ENCODE results near the gene CDC25C. TPM values are rescaled to one million over a fixed set of nuclear protein-coding genes. Genes with fewer than 3 reads are reported as not detected.

The CDC25C gene
- polyA plus RNA-seq, 3 donors, result 8.4 to 8.9 (median 8.8) TPM

- no peak for DNase-seq (ENCODE audit: extremely low read depth in 1 of 11, low read depth in 9 of 11, low spot score in 4 of 11)
These were observed 85.9 kb downstream of the CDC25C start for GRCh38 chr5:138245717-138246116.

- no peak for DNase-seq (ENCODE audit: extremely low read depth in 1 of 11, low read depth in 9 of 11, low spot score in 4 of 11)
These were observed 87.8 kb downstream of the CDC25C start for GRCh38 chr5:138243794-138244193.

- peak in 10 of 11 donors; percentile 14 to 36 (median 28) for DNase-seq (ENCODE audit: extremely low read depth in 1 of 11, low read depth in 9 of 11, low spot score in 4 of 11)
These were observed 89.7 kb downstream of the CDC25C start for GRCh38 chr5:138241688-138242571.

- DNase-seq (ENCODE audit: extremely low read depth in 1 of 11, low read depth in 9 of 11, low spot score in 4 of 11), result no peak
These were observed 90.8 kb downstream of the CDC25C start for GRCh38 chr5:138240650-138241385.

GRCh38 chr5:138238034-138238433 lies 93.6 kb downstream of the CDC25C start:
- no peak for DNase-seq (ENCODE audit: extremely low read depth in 1 of 11, low read depth in 9 of 11, low spot score in 4 of 11)

Other genes with a start within 250 kb of the CDC25C start
- under 1 TPM in 2 of 3 donors, not detected in 1; 0.19 to 0.26 TPM for gene WNT8A, start 247.8 kb downstream of the CDC25C start, polyA plus RNA-seq (ENCODE audit: insufficient read length in 3 of 3)
- 10 to 100 TPM; 17.6 to 26.4 (median 26.3) TPM for gene NME5, start 192.4 kb downstream of the CDC25C start, polyA plus RNA-seq (ENCODE audit: insufficient read length in 3 of 3)
- 100 to 1,000 TPM; 116 to 184 (median 141) TPM for gene BRD8, start 153.2 kb downstream of the CDC25C start, polyA plus RNA-seq (ENCODE audit: insufficient read length in 3 of 3)
- 10 to 100 TPM; 33.1 to 53.9 (median 49.9) TPM for gene KIF20A, start 152.7 kb downstream of the CDC25C start, polyA plus RNA-seq (ENCODE audit: insufficient read length in 3 of 3)
- 10 to 100 TPM; 54.6 to 66.7 (median 62.9) TPM for gene CDC23, start 118.5 kb downstream of the CDC25C start, polyA plus RNA-seq (ENCODE audit: insufficient read length in 3 of 3)
- 1 to 10 TPM; 3.0 to 4.4 (median 3.4) TPM for gene GFRA3, start 57.2 kb downstream of the CDC25C start, polyA plus RNA-seq (ENCODE audit: insufficient read length in 3 of 3)
- gene FAM53C, start 6.5 kb upstream of the CDC25C start, polyA plus RNA-seq (ENCODE audit: insufficient read length in 3 of 3), result 10 to 100 TPM; 32.3 to 36.4 (median 32.8) TPM
- gene KDM3B, start 20.9 kb upstream of the CDC25C start, polyA plus RNA-seq (ENCODE audit: insufficient read length in 3 of 3), result 100 to 1,000 TPM in 1 of 3 donors, 10 to 100 TPM in 2; 92.1 to 103 (median 94.4) TPM
- gene REEP2, start 107.3 kb upstream of the CDC25C start, polyA plus RNA-seq (ENCODE audit: insufficient read length in 3 of 3), result 10 to 100 TPM; 10.1 to 13.3 (median 13.0) TPM
- 100 to 1,000 TPM; 134 to 404 (median 223) TPM for gene EGR1, start 133.7 kb upstream of the CDC25C start, polyA plus RNA-seq (ENCODE audit: insufficient read length in 3 of 3)
- gene ETF1, start 211.4 kb upstream of the CDC25C start, polyA plus RNA-seq (ENCODE audit: insufficient read length in 3 of 3), result 10 to 100 TPM; 73.9 to 83.7 (median 77.1) TPM
- gene HSPA9, start 243.6 kb upstream of the CDC25C start, polyA plus RNA-seq (ENCODE audit: insufficient read length in 3 of 3), result 100 to 1,000 TPM; 315 to 352 (median 333) TPM

Measured in renal cortex interstitium (tissue), 11 donors.